Muscle layer of duodenum (tissue), 2 donors: ENCODE measurements around the gene NTN1.

ENCODE experiments used
- H3K27ac ChIP-seq: one replicate; pipeline ENCODE4 v1.7.0; 2013; ENCODE audit warnings: mild to moderate bottlenecking, low read length
- H3K27me3 ChIP-seq: one replicate; pipeline ENCODE4 v1.7.0; 2013; ENCODE audit warnings: low read depth, mild to moderate bottlenecking, control low read depth, low read length
- H3K36me3 ChIP-seq, 2 donors: one replicate each; pipeline ENCODE4 v1.7.0; 2013; ENCODE audit warnings: low read length in 2 of 2, control low read depth in 1 of 2, mild to moderate bottlenecking in 1 of 2; ENCODE audit not compliant: insufficient read depth in 2 of 2, control insufficient read depth in 1 of 2
- H3K4me1 ChIP-seq, 2 donors: one replicate each; pipeline ENCODE4 v1.7.0; 2013; ENCODE audit warnings: low read length in 2 of 2, mild to moderate bottlenecking in 2 of 2, control low read depth in 1 of 2, moderate library complexity in 1 of 2; ENCODE audit not compliant: insufficient read depth in 2 of 2, control insufficient read depth in 1 of 2
- H3K4me3 ChIP-seq, 2 donors: one replicate each; pipeline ENCODE4 v1.7.0; 2013; ENCODE audit warnings: low read length in 2 of 2, low read depth in 1 of 2, mild to moderate bottlenecking in 1 of 2
- H3K9me3 ChIP-seq, 2 donors: one replicate each; pipeline ENCODE4 v1.7.0; 2013; ENCODE audit warnings: low read length in 2 of 2, control low read depth in 1 of 2, mild to moderate bottlenecking in 1 of 2; ENCODE audit not compliant: control insufficient read depth in 1 of 2
- donor health status: healthy.

NTN1 gene

DNA sequence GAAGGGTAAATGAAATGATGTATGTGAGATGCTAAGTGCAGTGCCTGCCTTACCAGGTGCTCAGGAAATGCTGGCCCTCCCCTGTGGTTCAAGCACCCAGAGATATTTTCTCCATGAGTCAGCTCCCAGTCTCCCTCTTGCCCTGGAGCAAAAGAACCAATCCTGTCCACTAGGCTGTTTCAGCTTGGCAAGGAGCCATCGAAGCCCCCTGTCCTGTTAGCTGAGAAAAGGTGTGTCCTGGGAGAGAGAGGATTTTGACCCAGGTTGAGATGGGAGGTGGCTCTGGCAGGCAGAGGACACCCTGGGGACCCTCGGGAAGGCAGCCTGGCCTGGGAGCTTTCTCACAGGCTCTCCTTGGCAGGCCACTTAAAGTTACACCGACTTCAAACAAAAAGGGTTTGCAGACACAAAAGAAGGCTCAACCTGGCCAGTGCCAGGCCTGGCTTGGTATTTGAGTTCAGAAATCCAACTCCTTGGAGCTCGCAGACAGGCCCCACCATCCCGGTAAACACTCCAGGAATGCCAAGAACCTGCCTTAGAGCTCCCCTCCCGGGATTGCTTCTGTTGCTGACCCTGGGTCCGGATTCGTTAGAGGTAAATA is 29.6 kb downstream of the NTN1 start:
- Histone ChIP-seq H3K27ac (no peak overlapping the region), H3K4me1 (peaks cover 0 to 6% of the 10 kb centered on the region in 2 donors), H3K27me3 (no peaks in the 10 kb centered on the region), H3K36me3 (no peaks in the 10 kb centered on the region), H3K9me3 (peaks cover 0 to 3% of the 10 kb centered on the region in 2 donors), H3K4me3 (no peak overlapping the region)

DNA sequence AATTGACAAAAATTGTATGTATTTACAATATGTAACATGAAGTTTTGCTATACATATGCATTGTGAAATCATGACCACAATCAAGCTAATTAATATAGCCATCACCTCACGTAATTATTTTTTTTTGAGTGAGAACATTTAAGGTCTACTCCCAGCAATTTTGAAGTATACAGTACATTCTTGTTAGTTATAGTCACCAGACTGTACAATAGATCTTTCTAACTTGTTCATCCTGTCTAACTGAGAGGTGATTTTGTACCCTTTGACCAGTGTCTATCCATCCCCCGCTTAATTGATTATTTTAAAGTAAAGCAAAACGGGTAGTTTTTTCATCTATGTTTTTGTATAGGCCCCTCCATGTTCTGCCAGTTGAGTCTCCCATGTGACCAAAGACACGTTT is 30.3 kb downstream of the NTN1 start:
- no peaks in the 10 kb centered on the region for H3K27me3 ChIP-seq
- no peak overlapping the region for H3K4me3 ChIP-seq
- peaks cover 0 to 6% of the 10 kb centered on the region in 2 donors for H3K4me1 ChIP-seq
- no peak overlapping the region for H3K27ac ChIP-seq
- H3K36me3 ChIP-seq = no peaks in the 10 kb centered on the region
- peaks cover 0 to 3% of the 10 kb centered on the region in 2 donors for H3K9me3 ChIP-seq

DNA sequence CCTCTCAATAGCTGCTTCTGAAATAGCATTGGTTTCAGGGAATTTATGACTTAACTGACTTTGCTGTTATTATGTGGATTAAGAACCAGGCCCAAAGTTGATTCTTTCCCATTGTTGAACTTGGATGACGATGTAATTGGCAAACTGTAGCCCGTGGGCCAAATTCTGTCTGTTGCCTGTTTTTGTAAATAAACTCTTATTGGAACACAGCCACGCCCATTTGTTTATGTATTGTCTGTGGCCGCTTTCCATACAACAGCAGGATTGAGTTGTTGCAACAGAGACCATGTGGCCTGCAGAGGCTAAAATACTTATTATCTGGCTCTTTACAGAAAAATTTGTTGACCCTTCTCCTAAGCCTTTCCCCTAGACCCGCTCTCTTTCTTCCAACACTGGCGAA is 31.6 kb downstream of the NTN1 start:
- Histone ChIP-seq H3K9me3 (peaks cover 0 to 3% of the 10 kb centered on the region in 2 donors), H3K4me3 (no peak overlapping the region), H3K27me3 (no peaks in the 10 kb centered on the region), H3K4me1 (peaks cover 0 to 6% of the 10 kb centered on the region in 2 donors), H3K27ac (no peak overlapping the region), H3K36me3 (no peaks in the 10 kb centered on the region)

DNA sequence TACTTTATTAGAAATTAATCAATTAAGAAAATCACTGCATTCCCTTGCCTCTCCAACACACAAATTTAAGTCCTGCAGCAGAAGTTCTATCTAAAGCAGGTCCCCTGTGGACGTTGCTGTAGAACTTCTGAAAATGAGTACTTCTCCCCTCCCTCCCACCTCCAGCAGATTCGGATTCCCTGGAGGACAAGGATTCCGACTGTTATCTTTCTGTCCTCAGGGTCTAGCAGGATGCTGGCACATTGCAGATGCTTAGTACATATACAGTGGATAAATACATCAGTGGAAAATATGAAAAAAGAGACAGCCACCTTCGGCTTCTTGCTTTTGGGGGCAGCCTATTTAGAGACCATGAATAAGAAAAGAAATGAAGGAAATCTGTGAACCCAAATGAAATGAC is 32.1 kb downstream of the NTN1 start:
- peaks cover 0 to 2% of the 10 kb centered on the region in 2 donors for H3K9me3 ChIP-seq
- H3K27ac ChIP-seq = peak overlapping the region; percentile 1
- peaks cover 0 to 6% of the 10 kb centered on the region in 2 donors for H3K4me1 ChIP-seq
- H3K27me3 ChIP-seq = no peaks in the 10 kb centered on the region
- H3K4me3 ChIP-seq = no peak overlapping the region
- H3K36me3 ChIP-seq = no peaks in the 10 kb centered on the region

DNA sequence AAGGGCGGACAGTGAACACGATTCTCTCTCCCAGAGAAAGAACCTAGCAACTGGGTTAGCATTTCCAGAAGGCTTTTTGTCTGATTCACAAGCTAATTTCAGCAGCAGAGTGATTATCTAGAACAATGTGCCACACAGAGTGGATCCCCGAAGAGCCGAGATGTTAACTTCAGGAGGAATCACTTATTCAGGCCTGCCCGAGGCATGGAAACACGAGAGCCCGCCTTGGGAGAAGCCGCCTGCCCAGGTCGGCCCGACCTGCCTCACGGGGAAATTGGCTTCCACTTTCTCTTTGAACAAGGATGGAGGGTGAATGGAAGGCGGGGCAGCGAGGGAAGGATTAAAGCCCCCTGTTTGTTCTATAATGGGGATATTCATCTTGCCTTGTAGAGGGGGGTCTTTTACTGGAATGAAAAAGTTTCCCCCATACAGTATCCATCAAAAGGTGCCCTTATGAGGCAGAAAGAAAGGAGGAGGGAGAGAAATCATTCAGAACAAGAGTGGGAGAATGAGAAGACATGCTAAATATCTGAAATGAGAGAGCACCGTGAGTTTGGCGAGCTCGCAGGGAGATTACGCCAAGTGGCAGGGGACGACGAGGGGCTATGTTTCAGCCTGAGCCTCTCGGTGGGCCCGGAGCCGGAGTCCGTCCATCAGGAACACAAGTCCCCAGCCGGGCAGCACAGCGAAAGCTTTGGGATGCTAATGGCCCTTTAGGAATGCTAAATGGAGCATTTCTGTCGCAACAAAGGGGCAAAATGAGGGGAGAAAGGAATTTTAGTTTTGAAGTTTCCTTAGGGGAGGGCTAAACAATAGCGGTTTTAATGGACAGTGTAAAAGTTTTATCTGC is 33.0 kb downstream of the NTN1 start:
- Histone ChIP-seq H3K27ac (no peak overlapping the region), H3K9me3 (no peaks in the 10 kb centered on the region), H3K4me1 (peaks cover 0 to 6% of the 10 kb centered on the region in 2 donors), H3K4me3 (no peak overlapping the region), H3K36me3 (no peaks in the 10 kb centered on the region), H3K27me3 (no peaks in the 10 kb centered on the region)

DNA sequence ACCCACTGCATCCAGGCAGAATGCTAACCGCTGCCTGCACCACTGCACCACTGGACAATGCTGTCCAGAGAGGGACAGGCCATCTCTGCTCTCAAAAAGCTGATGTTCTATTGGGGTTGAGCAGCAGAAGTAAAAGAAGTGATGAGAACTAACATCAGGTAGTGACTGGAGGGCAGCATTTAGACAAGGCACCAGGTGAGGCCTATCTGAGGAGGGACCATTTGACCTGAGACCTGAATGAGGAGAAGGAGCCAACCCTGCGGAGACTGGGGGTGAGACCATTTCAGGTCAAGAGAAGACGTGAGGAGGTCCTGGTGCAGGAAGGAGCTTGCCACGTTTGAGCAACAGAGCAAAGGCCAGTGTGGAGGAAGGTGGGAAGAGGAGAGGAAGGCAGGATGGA is 34.0 kb downstream of the NTN1 start:
- H3K36me3 ChIP-seq = no peaks in the 10 kb centered on the region
- H3K27ac ChIP-seq = no peak overlapping the region
- peaks cover 0 to 6% of the 10 kb centered on the region in 2 donors for H3K4me1 ChIP-seq
- H3K4me3 ChIP-seq = no peak overlapping the region
- no peaks in the 10 kb centered on the region for H3K9me3 ChIP-seq
- H3K27me3 ChIP-seq = no peaks in the 10 kb centered on the region

DNA sequence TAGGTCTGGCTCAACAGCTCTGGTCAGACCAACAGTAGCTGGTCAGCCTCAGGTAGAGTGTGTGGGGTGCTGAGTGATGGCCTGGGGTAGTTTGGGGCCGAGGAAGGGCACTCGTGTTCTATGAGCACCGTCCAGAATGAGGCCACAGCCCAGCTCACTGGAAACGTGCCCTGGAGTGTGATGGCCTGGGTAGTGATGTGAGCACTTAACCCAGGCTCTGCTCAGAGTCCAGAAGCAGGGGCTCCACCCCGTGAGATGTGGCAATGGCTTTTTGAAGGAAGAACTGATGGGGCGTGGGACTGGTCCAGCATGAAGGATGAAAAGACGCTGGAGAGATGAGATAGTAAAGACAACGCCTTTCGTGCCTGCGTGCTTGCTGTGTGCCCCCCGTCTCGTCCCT is 35.3 kb downstream of the NTN1 start:
- Histone ChIP-seq H3K4me1 (no peaks in the 10 kb centered on the region), H3K36me3 (no peaks in the 10 kb centered on the region), H3K9me3 (no peaks in the 10 kb centered on the region), H3K4me3 (no peak overlapping the region), H3K27me3 (no peaks in the 10 kb centered on the region), H3K27ac (no peak overlapping the region)

DNA sequence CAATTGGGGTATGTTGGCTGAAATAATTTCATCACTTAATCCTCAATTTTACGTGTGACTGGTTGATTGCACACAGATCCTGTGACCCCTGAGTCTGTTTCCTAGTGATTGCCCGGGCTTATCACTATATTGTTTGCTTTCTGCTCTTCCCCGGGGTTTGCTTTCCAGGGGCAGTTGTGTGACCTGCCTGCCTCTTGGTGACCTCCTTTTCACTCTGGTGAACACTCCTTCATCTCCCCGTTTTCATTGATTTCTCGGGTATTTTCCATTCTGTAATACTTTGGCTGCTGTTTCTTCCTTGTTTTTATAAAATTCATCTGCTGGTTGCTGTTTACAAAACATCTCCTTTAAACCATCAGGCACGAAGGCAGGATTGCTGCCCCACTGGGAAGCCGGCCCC is 36.0 kb downstream of the NTN1 start:
- no peak overlapping the region for H3K27ac ChIP-seq
- H3K36me3 ChIP-seq = no peaks in the 10 kb centered on the region
- no peaks in the 10 kb centered on the region for H3K4me1 ChIP-seq
- no peaks in the 10 kb centered on the region for H3K27me3 ChIP-seq
- H3K9me3 ChIP-seq = no peaks in the 10 kb centered on the region
- no peak overlapping the region for H3K4me3 ChIP-seq

DNA sequence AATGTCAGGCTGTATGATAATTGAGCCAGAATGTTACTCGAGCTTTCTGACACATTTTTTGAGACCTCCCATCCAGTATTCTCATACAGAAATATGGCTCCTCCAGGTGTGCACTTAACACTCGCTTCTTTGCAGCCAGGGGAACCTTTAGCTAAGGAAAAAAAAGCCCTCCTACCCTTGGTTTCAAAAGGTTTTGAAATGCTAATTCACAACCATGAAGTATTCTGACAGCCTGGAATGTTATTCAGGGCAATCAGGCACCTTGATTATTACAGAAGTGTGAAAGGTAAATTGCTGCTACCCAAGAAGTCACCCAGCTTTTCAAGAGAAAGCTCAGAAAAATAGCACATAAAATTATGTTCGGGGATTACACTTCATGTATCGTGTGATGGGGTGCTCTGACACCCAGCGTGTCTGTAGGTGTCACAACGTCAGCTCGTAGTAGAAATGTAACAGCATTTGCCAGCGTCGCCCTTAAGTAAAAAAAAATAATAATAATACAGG is 41.1 kb downstream of the NTN1 start:
- Histone ChIP-seq H3K27ac (no peak overlapping the region), H3K4me1 (no peaks in the 10 kb centered on the region), H3K27me3 (no peaks in the 10 kb centered on the region), H3K4me3 (no peak overlapping the region), H3K36me3 (peaks cover 0 to 4% of the 10 kb centered on the region in 2 donors), H3K9me3 (no peaks in the 10 kb centered on the region)

DNA sequence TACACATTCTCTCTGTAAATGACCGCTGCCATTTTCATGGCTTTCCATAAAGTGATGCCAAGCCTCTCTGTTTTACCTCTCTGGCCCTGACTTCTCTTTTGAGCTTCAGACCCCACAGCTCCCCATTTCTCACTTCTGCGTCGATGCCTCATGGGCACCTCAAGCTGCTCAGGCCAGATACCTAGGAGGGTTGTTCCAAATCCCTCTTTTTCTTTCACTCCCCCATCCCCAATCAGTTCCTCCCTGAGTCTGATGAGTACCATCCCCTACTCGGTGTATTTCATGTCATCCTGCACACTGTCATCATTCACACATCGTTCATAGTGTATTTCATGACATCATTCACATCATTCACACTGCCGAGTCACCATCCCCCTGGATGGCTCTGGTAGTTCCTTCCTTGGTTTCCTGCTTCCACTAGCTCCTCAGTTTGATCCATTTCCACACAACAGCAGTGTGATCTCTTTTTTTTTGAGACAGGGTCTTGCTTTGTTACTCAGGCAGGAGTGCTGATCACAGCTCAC is 43.1 kb downstream of the NTN1 start:
- Histone ChIP-seq H3K27me3 (no peaks in the 10 kb centered on the region), H3K36me3 (peaks cover 0 to 4% of the 10 kb centered on the region in 2 donors), H3K4me3 (no peak overlapping the region), H3K27ac (no peak overlapping the region), H3K4me1 (no peaks in the 10 kb centered on the region), H3K9me3 (no peaks in the 10 kb centered on the region)

DNA sequence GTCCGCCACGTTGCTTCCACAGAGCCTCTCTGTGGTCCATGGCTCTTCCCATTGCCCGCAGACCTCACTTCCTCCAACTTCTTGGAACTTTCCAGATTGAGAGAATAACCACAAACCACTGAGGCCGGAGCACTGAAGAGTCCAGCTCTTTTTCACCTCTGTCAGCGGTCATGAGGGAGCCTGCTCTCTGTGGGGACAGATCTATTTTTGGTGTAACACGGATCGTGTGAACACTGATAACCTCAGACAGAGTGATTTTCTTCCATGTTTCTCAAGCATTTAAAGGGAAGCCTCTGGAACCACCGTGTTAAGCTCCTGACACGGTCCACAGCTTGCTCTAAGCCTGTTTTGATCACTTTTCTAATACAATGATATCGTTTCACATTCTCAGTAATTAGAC is 49.7 kb downstream of the NTN1 start:
- no peak overlapping the region for H3K4me3 ChIP-seq
- peaks cover 9 to 29% of the 10 kb centered on the region in 2 donors for H3K4me1 ChIP-seq
- no peak overlapping the region for H3K27ac ChIP-seq
- H3K9me3 ChIP-seq = no peaks in the 10 kb centered on the region
- no peaks in the 10 kb centered on the region for H3K27me3 ChIP-seq
- no peaks in the 10 kb centered on the region for H3K36me3 ChIP-seq
